ENCODE results near the gene PDZD2. TPM values are rescaled to one million over a fixed set of nuclear protein-coding genes. Genes with fewer than 3 reads are reported as not detected.
"Not testable (repeated sequence)": the region's sequence is repeated elsewhere in the genome, so short reads cannot be mapped to it uniquely, and the experiment has no call there.

PDZD2 gene
- total and polyA plus RNA-seq, 2 donors (not counting 3 experiments of a cell fraction or from before 2014, with no cell fraction given) = 0.66 to 6.9 TPM

- Histone ChIP-seq H3K4me1 (ENCODE audit: control insufficient read depth, extremely low read depth, insufficient read depth, low read length) (no peaks in the 10 kb centered on the region), H3K9me3 (replicated peaks; ENCODE audit: control insufficient read depth, insufficient read depth, low read length) (no peaks in the 10 kb centered on the region), H3K4me3 (replicated peaks in 1 of 3; ENCODE audit: insufficient read depth in 1 of 3, low read depth in 1 of 3, low read length in 3 of 3) (no peak overlapping the region), H3K27me3 (ENCODE audit: control insufficient read depth in 2 of 2, insufficient read depth in 2 of 2, low read length in 2 of 2) (no peaks in the 10 kb centered on the region), H3K27ac (ENCODE audit: insufficient read depth, low read depth, low read length) (no peak overlapping the region), H4K20me1 (replicated peaks; ENCODE audit: control insufficient read depth, extremely low read depth, insufficient read depth, low read length) (no peaks in the 10 kb centered on the region), H2AFZ (ENCODE audit: low read depth, low read length) (no peak overlapping the region), H3K9me1 (replicated peaks; ENCODE audit: control insufficient read depth, extremely low read depth, insufficient read depth, low read length) (no peaks in the 10 kb centered on the region), H3K79me2 (ENCODE audit: control insufficient read depth, insufficient read depth, low read length) (no peaks in the 10 kb centered on the region), H3K4me2 (ENCODE audit: insufficient read depth, low read length) (no peak overlapping the region), H3K36me3 (ENCODE audit: control insufficient read depth in 2 of 2, extremely low read depth in 1 of 2, insufficient read depth in 2 of 2, low read length in 2 of 2) (no peaks in the 10 kb centered on the region), H3K9ac (replicated peaks; ENCODE audit: extremely low read depth, insufficient read depth, low read length) (no peak overlapping the region)
- dilution Hi-C loops (cut with MboI; ENCODE audit: extremely low pct_ligation_motif_present, low sequenced_read_pairs) = no loop called here
- intact Hi-C loops (cut with micrococcal nuclease) = no loop called here
- POLR2A ChIA-PET = no interaction called here
- CTCF ChIA-PET = no interaction called here
- DNase-seq (ENCODE audit: low read depth, low spot score) (no peak), FAIRE-seq (no peak)
- TF ChIP-seq MAX (IDR thresholded peaks at IDR 0.05; ENCODE audit: insufficient read depth, insufficient read length) = no peak
- no peak for TF ChIP-seq JUN (IDR thresholded peaks at IDR 0.05; ENCODE audit: borderline replicate concordance, insufficient read depth, insufficient read length, low read depth)
- TF ChIP-seq EZH2 (IDR thresholded peaks at IDR 0.05; ENCODE audit: borderline replicate concordance, low read depth, low read length, severe bottlenecking) = no peak
- no peak for TF ChIP-seq FOS (IDR thresholded peaks at IDR 0.05; ENCODE audit: borderline replicate concordance, insufficient read depth, low read length)
- TF ChIP-seq, protein P1, sequence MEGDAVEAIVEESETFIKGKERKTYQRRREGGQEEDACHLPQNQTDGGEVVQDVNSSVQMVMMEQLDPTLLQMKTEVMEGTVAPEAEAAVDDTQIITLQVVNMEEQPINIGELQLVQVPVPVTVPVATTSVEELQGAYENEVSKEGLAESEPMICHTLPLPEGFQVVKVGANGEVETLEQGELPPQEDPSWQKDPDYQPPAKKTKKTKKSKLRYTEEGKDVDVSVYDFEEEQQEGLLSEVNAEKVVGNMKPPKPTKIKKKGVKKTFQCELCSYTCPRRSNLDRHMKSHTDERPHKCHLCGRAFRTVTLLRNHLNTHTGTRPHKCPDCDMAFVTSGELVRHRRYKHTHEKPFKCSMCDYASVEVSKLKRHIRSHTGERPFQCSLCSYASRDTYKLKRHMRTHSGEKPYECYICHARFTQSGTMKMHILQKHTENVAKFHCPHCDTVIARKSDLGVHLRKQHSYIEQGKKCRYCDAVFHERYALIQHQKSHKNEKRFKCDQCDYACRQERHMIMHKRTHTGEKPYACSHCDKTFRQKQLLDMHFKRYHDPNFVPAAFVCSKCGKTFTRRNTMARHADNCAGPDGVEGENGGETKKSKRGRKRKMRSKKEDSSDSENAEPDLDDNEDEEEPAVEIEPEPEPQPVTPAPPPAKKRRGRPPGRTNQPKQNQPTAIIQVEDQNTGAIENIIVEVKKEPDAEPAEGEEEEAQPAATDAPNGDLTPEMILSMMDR (IDR thresholded peaks at IDR 0.05; ENCODE audit: extremely low read depth in 1 of 2, insufficient read depth in 1 of 2, low read depth in 1 of 2, low read length in 2 of 2) = no peak
- TF ChIP-seq GATA2 (IDR thresholded peaks at IDR 0.05; ENCODE audit: insufficient read depth, insufficient read length, low read depth, low read length) = no peak
- no peak for TF ChIP-seq MYC (IDR thresholded peaks at IDR 0.05; ENCODE audit: low read depth, low read length)
- no TSS peak for BruUV-seq (replicated peaks)
Measured at GRCh38 chr5:31728039-31728438, 89.1 kb downstream of the PDZD2 start.

GRCh38 chr5:31728806-31729205, 89.9 kb downstream of the PDZD2 start:
- H3K4me3 ChIP-seq (replicated peaks in 1 of 3; ENCODE audit: insufficient read depth in 1 of 3, low read depth in 1 of 3, low read length in 3 of 3); H3K36me3 ChIP-seq (ENCODE audit: control insufficient read depth in 2 of 2, extremely low read depth in 1 of 2, insufficient read depth in 2 of 2, low read length in 2 of 2); POLR2A ChIA-PET; dilution Hi-C loops (cut with MboI; ENCODE audit: extremely low pct_ligation_motif_present, low sequenced_read_pairs); H3K4me1 ChIP-seq (ENCODE audit: control insufficient read depth, extremely low read depth, insufficient read depth, low read length); H3K9me3 ChIP-seq (replicated peaks; ENCODE audit: control insufficient read depth, insufficient read depth, low read length); H3K79me2 ChIP-seq (ENCODE audit: control insufficient read depth, insufficient read depth, low read length); H3K9ac ChIP-seq (replicated peaks; ENCODE audit: extremely low read depth, insufficient read depth, low read length); H3K27ac ChIP-seq (ENCODE audit: insufficient read depth, low read depth, low read length); intact Hi-C loops (cut with micrococcal nuclease); H3K27me3 ChIP-seq (ENCODE audit: control insufficient read depth in 2 of 2, insufficient read depth in 2 of 2, low read length in 2 of 2); H3K4me2 ChIP-seq (ENCODE audit: insufficient read depth, low read length); H2AFZ ChIP-seq (ENCODE audit: low read depth, low read length); BruUV-seq (replicated peaks); H3K9me1 ChIP-seq (replicated peaks; ENCODE audit: control insufficient read depth, extremely low read depth, insufficient read depth, low read length); DNase-seq (ENCODE audit: low read depth, low spot score); CTCF ChIA-PET; H4K20me1 ChIP-seq (replicated peaks; ENCODE audit: control insufficient read depth, extremely low read depth, insufficient read depth, low read length); FAIRE-seq: not testable (repeated sequence)

All from endothelial cell of umbilical vein (primary cell).